GM12875 (cell line): ENCODE data around the gene ZBTB32.

ENCODE experiments used
- H3K4me3 ChIP-seq: one replicate; pipeline ENCODE4 v1.5.1; 2011; ENCODE audit warnings: low read depth, low read length, control low read depth
- TF ChIP-seq, protein P1 (sequence below): IDR thresholded peaks from 2 replicates; pipeline ENCODE4 v1.5.1; 2011; ENCODE audit warnings: low read depth, mild to moderate bottlenecking, control low read depth, inconsistent platforms, low read length, moderate library complexity, borderline replicate concordance; ENCODE audit not compliant: insufficient read depth

ZBTB32 gene

GRCh38 chr19:35748106-35749020, 44.0 kb downstream of the ZBTB32 start, which contains the start of gene LIN37:
Gene LIN37 (plus strand): TSS chr19:35748576. CDS start chr19:35748725, 149 bp downstream.
- peak within 1 kb of the TSS; percentile 96 for H3K4me3 ChIP-seq
- TF ChIP-seq, protein P1, sequence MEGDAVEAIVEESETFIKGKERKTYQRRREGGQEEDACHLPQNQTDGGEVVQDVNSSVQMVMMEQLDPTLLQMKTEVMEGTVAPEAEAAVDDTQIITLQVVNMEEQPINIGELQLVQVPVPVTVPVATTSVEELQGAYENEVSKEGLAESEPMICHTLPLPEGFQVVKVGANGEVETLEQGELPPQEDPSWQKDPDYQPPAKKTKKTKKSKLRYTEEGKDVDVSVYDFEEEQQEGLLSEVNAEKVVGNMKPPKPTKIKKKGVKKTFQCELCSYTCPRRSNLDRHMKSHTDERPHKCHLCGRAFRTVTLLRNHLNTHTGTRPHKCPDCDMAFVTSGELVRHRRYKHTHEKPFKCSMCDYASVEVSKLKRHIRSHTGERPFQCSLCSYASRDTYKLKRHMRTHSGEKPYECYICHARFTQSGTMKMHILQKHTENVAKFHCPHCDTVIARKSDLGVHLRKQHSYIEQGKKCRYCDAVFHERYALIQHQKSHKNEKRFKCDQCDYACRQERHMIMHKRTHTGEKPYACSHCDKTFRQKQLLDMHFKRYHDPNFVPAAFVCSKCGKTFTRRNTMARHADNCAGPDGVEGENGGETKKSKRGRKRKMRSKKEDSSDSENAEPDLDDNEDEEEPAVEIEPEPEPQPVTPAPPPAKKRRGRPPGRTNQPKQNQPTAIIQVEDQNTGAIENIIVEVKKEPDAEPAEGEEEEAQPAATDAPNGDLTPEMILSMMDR = no peak

DNA sequence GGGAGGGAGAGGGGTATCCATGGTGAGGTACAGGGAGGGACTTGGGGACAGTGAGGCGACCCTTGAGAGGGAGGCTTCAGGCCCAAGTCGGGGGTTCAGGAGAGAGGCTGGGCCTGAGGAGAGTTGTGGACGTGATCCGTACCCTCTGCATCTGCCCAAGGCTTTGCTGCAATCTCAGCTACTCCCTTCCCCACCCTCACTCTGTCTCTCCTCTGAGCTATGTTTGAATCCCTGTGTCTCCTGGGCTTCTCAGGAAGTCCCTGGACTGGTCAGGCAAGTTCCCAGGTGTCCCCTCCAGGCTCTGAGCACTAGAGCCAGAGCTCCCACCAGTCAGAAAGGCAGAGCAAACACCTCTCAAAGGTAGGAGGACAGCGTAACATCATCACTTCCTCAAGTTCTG, 45.8 kb downstream of the ZBTB32 start:
- no peak overlapping the region for H3K4me3 ChIP-seq
- TF ChIP-seq, protein P1 = no peak

DNA sequence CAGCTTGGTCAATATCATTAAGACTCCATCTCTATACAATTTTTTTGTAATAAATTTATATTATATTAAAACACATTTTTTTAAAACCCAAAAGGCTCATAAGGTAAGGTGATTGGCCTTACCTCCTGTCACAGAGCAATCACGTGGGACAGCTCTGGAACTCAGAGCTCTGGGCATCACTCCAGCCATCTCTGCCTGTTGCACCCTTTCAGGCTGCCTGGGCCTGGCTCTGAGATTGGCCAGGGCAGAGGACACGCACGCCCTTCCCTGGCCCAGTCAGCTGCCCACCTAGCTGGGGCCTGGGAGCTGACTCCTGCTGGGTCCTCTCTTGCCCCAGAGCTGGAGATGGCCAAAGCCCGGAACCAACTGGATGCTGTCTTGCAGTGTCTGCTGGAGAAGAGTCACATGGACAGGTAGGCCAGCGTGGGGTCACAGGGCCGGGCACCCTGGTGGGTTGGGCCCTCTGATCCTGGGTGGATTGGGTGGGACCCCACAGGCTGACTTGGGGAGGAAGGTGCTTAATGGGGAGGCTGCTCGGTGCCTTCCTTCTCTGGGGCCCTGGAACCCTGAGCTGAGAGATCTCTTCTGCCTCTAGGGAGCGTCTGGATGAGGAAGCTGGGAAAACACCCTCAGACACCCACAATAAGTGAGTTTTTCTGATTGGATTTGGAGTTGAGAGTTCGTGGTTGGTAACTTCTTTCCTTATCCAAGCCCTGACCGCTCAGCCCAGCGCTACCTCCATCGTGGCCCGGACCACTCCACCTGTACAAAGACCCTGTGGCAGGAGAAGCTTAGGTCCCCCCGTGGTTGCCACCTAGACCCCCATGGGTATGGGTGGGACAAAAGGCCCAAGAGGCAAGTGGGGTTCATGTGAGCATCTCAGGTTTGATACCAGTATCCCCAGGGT, 47.7 kb downstream of the ZBTB32 start:
- TF ChIP-seq, protein P1 = no peak
- H3K4me3 ChIP-seq = no peak overlapping the region

- no peak overlapping the region for H3K4me3 ChIP-seq
- TF ChIP-seq, protein P1 = no peak
Observed at GRCh38 chr19:35752746-35753350, 48.5 kb downstream of the ZBTB32 start.

GRCh38 chr19:35753634-35754369, 49.4 kb downstream of the ZBTB32 start:
- no peak overlapping the region for H3K4me3 ChIP-seq
- TF ChIP-seq, protein P1 = no peak

DNA sequence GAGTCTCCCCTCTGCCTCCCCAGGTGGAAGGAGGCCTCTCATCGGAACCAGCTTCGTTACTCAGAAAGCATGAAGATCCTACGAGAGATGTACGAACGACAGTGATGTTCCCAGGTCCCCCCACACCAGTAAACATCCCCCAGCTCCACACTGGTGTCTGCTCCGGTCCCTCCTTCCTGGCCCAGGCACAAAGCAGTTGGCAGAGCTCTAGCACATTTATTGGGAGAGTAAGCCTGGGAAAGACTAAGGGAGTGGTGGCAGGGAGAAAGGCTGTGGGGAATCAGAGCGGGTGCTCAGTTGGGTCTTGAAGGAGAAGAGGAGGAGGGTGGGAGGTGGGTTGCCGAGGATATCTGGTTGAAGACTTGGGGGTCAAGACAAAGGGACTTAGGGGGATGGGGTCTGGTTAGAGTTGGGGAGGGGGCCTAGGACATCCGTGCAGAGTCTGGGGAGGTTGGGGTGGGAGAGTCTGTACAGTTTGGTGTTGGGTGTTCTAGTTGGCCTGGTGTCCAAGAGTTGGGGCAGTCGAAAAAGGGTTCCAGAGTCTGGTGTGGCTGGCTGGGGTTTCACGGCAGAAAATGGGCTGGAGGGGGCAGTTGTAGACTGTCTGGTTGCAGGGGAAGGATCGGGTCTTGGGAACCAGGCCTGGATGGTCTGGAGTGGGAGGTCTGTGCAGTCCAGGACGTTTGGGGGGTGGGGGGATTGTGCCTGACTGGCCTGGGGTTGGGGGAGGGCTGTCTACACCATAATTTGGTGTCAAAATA, 50.2 kb downstream of the ZBTB32 start:
- TF ChIP-seq, protein P1 = no peak
- no peak overlapping the region for H3K4me3 ChIP-seq
